Subcutaneous abdominal adipose tissue (tissue), 5 donors: ENCODE data around the gene NOP16.
A peak's percentile ranks its signal among the peaks of the same experiment; 100 is the strongest.

ENCODE experiments used
- H3K27ac ChIP-seq: one replicate; pipeline ENCODE4 v1.7.0; 2013; ENCODE audit warnings: low read depth, mild to moderate bottlenecking, inconsistent platforms, low read length, moderate library complexity
- H3K27me3 ChIP-seq, 5 donors: one replicate each; pipeline ENCODE4 v1.7.0; 2013; ENCODE audit warnings: low read length in 5 of 5, inconsistent platforms in 1 of 5; ENCODE audit not compliant: control insufficient read depth in 5 of 5, insufficient read depth in 4 of 5
- H3K36me3 ChIP-seq, 5 donors: one replicate each; pipeline ENCODE4 v1.7.0; 2013; ENCODE audit warnings: low read length in 5 of 5; ENCODE audit not compliant: control insufficient read depth in 5 of 5, insufficient read depth in 5 of 5
- H3K4me1 ChIP-seq, 5 donors: one replicate each; pipeline ENCODE4 v1.7.0; 2013; ENCODE audit warnings: low read length in 5 of 5, mild to moderate bottlenecking in 3 of 5, moderate library complexity in 1 of 5; ENCODE audit not compliant: control insufficient read depth in 5 of 5, insufficient read depth in 5 of 5
- H3K4me3 ChIP-seq, 5 donors: one replicate each; pipeline ENCODE4 v1.7.0; 2013; ENCODE audit warnings: low read length in 5 of 5, low read depth in 1 of 5
- H3K9ac ChIP-seq, 5 donors: one replicate each; pipeline ENCODE4 v1.7.0; 2013; ENCODE audit warnings: low read length in 5 of 5, mild to moderate bottlenecking in 4 of 5, moderate library complexity in 3 of 5
- H3K9me3 ChIP-seq, 5 donors: one replicate each; pipeline ENCODE4 v1.7.0; 2013; ENCODE audit warnings: low read length in 5 of 5; ENCODE audit not compliant: control insufficient read depth in 5 of 5
- donor health status: healthy.
- donor health status: healthy.
- donor health status: healthy.
- donor health status: healthy.
- donor health status: healthy.

Gene NOP16

DNA sequence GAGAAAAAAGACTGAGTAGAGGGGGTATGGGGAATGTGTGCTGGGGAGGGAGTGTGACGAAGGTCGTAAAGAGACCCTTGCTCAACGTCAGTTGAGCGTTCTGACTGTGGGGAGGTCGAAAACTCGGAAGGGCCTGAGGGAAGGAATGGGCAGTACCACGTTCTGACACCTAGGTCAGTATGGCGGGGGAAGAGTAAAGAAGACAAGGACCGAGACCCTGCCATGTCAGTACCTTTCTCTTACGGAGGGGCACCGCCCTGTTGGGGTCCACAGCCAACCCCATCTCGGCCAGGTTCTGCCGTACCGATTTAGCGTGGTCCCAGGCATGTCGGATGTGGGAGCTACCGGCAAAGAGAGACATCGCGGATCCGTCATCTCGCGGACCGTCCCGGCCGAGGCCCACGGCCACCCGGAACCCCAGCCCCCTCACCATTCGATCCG is 375 bp downstream of the NOP16 start:
- peak overlapping the region; percentile 94 for H3K27ac ChIP-seq
- peak overlapping the region; percentile 82 to 96 (median 89) for H3K9ac ChIP-seq
- H3K4me1 ChIP-seq = peaks cover 1 to 30% (median 21%) of the 10 kb centered on the region in 5 donors
- H3K27me3 ChIP-seq = no peaks in the 10 kb centered on the region
- H3K9me3 ChIP-seq = no peaks in the 10 kb centered on the region
- peaks cover 2 to 51% (median 45%) of the 10 kb centered on the region in 5 donors for H3K36me3 ChIP-seq
- H3K4me3 ChIP-seq = peak overlapping the region; percentile 84 to 96 (median 93)

DNA sequence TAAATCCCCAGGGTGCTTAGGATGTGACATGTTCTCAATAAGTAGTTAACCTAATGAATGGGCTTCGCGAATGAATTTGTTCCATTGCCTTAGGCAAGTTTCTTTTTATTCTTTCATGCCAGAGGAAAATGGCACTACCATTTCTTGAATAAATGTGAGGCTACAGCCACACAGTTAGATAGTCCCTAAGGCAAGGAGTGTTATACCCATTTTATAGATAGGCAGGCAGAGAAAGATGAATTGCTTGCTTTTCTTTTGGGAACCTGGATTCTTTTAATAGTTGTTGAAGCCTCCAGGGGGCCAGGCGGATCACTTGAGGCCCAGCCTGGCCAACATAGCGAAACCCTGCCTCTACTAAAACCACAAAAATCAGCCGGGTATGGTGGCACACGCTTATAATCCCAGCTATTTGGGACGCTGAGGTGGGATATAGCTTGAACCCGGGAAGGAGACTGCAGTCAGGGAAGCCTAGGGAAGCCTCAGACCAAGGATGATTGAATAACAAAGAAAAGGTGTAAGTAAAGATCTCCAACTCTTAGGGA is 943 bp downstream of the NOP16 start:
- H3K27me3 ChIP-seq = no peaks in the 10 kb centered on the region
- H3K4me3 ChIP-seq = peak overlapping the region; percentile 84 to 96 (median 93)
- no peak overlapping the region for H3K27ac ChIP-seq
- H3K36me3 ChIP-seq = peaks cover 2 to 51% (median 43%) of the 10 kb centered on the region in 5 donors
- peaks cover 1 to 30% (median 21%) of the 10 kb centered on the region in 5 donors for H3K4me1 ChIP-seq
- peak overlapping the region; percentile 82 to 96 (median 89) for H3K9ac ChIP-seq
- H3K9me3 ChIP-seq = no peaks in the 10 kb centered on the region

DNA sequence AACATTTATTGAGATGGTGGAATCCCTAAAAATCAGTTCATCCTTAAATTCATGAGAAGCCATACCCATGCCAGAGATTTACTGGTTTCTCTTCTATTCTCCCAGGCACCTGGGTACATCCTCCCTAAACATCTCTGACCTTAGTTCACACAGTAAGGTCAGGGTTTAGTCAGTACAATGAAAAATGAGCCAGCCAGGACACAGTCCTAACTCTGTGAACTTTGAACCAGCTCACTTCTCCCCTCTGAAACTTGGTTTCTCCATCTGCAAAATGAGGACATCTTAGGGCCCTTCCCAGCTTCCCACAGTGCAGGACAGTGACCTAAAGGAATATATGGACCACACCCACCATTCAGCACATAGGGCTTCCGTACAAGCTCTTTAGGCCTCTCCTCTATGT is 1.9 kb downstream of the NOP16 start:
- H3K4me1 ChIP-seq = peaks cover 5 to 40% (median 27%) of the 10 kb centered on the region in 5 donors
- peaks cover 2 to 48% (median 39%) of the 10 kb centered on the region in 5 donors for H3K36me3 ChIP-seq
- no peak overlapping the region for H3K27ac ChIP-seq
- H3K4me3 ChIP-seq = no peak overlapping the region
- no peaks in the 10 kb centered on the region for H3K27me3 ChIP-seq
- H3K9me3 ChIP-seq = no peaks in the 10 kb centered on the region
- no peak overlapping the region for H3K9ac ChIP-seq

GRCh38 chr5:176384991-176385390 is 3.4 kb downstream of the NOP16 start:
- Histone ChIP-seq H3K27me3 (no peaks in the 10 kb centered on the region), H3K27ac (no peak overlapping the region), H3K4me1 (peaks cover 5 to 46% (median 34%) of the 10 kb centered on the region in 5 donors), H3K4me3 (no peak overlapping the region), H3K9me3 (no peaks in the 10 kb centered on the region), H3K9ac (peak overlapping the region in 1 of 5 donors; percentile 14), H3K36me3 (peaks cover 2 to 38% (median 34%) of the 10 kb centered on the region in 5 donors)

DNA sequence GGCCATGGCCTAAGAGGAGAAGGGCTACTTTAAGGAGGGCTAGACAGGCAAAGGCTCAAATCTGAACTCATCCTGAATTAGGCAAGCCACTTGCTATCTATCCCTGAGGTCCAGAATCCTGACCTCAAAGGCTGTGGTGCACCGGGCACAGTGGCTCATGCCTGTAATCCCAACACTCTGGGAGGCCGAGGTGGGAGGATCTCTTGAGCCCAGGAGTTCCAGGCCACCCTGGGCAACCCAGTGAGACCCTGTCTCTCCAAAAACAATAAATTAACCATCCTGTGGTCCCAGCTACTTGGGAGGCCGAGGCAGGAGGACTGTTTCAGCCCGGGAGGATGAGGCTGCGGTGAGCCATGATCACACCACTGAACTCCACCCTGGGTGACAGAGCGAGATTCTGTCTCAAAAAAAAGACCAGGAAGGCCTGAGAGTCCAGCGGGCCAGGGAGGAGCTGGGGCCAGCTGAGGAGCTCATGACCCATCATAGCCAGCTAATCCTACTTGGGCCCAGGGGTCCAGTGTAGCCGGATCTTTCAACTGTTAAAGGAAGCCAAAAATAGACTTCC is 4.0 kb downstream of the NOP16 start:
- H3K27ac ChIP-seq = no peak overlapping the region
- peaks cover 2 to 38% (median 34%) of the 10 kb centered on the region in 5 donors for H3K36me3 ChIP-seq
- no peaks in the 10 kb centered on the region for H3K9me3 ChIP-seq
- H3K9ac ChIP-seq = peak overlapping the region in 1 of 5 donors; percentile 14
- H3K4me3 ChIP-seq = no peak overlapping the region
- no peaks in the 10 kb centered on the region for H3K27me3 ChIP-seq
- peaks cover 5 to 42% (median 31%) of the 10 kb centered on the region in 5 donors for H3K4me1 ChIP-seq

DNA sequence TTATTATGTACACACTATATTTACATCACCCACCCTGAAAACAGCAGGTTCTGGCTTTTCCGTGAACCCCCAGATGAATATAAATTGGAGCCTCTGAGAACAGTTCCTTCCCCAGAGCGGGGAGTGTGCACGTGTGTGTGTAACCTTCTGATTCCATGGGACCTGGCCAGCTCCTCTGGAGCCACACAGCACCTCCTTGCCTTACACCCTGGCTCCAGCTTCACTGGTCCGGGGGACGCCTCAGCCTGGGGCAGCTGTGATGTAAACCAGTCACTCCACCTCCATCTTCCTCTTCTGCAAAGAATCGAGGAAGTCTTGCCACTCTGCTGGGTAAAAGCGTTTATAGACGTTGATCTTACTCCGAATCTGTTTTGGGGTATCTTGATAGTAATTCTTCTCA is 4.4 kb downstream of the NOP16 start:
- no peaks in the 10 kb centered on the region for H3K27me3 ChIP-seq
- peaks cover 2 to 38% (median 34%) of the 10 kb centered on the region in 5 donors for H3K36me3 ChIP-seq
- no peak overlapping the region for H3K4me3 ChIP-seq
- H3K9me3 ChIP-seq = no peaks in the 10 kb centered on the region
- H3K4me1 ChIP-seq = peaks cover 5 to 37% (median 27%) of the 10 kb centered on the region in 5 donors
- H3K27ac ChIP-seq = no peak overlapping the region
- no peak overlapping the region for H3K9ac ChIP-seq

DNA sequence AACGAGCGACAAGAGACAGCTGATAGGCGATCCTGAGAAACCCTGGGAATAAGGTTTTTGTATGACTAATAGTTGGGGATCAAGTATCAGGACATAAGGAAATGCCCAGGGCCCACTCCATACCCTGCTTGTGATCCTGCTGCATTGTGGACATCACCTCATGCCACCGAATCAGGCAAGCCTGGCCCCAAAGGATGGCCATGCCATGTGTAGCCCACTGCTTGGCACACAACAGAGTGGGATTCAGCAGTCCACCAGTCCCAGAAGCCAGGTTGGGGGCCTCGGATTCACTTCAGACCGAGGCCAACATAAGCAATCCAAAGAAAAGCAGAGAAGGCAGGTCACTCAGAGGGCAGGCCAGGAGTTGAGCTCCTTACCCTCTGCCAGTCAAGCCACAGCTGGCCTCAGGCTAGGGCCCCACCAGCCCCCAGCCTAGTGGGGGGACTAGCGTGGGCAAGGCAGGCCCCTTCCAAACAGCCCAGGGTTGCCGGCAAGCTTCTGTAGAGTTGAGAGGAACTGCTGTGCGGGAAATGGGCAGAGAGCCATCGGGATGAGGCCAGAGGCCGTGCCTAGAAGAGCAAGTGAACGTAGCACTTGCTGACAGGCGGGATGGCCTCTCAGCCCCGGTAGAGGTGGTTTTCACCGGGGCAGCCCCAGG is 5.0 kb downstream of the NOP16 start:
- Histone ChIP-seq H3K9me3 (no peaks in the 10 kb centered on the region), H3K36me3 (peaks cover 2 to 38% (median 34%) of the 10 kb centered on the region in 5 donors), H3K9ac (no peak overlapping the region), H3K27me3 (no peaks in the 10 kb centered on the region), H3K27ac (no peak overlapping the region), H3K4me3 (no peak overlapping the region), H3K4me1 (peaks cover 3 to 37% (median 26%) of the 10 kb centered on the region in 5 donors)

DNA sequence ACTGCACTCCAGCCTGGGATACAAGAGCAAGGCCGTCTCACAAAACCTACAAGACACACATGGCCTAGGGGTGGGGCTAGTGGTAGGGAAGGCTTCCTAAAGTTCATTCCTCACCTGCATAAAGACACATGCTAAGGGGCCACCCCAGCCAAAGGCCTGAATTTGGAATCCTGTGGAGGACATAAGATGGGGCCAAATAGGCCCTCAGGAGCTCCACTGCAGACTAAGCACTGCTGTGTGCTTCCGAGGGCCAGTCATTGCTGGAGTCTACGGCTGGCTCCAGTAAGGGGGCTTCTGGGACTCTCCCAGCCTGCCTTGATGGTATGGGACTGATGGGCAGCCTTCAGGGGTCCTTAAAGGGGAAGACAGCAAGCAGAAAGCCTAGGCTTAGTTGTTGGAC is 5.7 kb downstream of the NOP16 start:
- peaks cover 3 to 31% (median 20%) of the 10 kb centered on the region in 5 donors for H3K4me1 ChIP-seq
- no peaks in the 10 kb centered on the region for H3K27me3 ChIP-seq
- H3K9ac ChIP-seq = no peak overlapping the region
- peaks cover 2 to 38% (median 34%) of the 10 kb centered on the region in 5 donors for H3K36me3 ChIP-seq
- H3K9me3 ChIP-seq = no peaks in the 10 kb centered on the region
- no peak overlapping the region for H3K4me3 ChIP-seq
- no peak overlapping the region for H3K27ac ChIP-seq

DNA sequence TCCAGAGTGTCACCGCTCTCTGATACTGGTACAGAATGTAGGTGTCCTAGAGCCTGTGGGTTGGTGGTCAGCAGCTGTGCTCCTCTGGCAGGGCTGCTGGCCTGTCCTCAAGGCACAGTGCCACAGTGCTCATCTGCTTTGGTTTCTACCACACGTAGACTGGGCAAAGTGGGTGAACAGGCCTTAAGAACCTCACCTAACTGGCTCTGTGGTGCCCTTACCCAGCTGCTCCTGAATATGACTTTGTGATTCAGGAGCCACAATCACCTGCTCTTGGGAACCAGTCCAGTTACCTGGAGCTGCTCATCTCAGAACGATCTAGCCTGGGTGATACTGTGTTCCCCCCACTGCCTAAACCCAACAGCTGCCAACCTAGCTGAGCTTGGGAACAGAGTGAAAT is 6.4 kb downstream of the NOP16 start:
- Histone ChIP-seq H3K27me3 (no peaks in the 10 kb centered on the region), H3K36me3 (peaks cover 2 to 38% (median 34%) of the 10 kb centered on the region in 5 donors), H3K4me1 (peaks cover 3 to 24% (median 13%) of the 10 kb centered on the region in 5 donors), H3K9me3 (no peaks in the 10 kb centered on the region), H3K4me3 (no peak overlapping the region), H3K9ac (no peak overlapping the region), H3K27ac (no peak overlapping the region)

DNA sequence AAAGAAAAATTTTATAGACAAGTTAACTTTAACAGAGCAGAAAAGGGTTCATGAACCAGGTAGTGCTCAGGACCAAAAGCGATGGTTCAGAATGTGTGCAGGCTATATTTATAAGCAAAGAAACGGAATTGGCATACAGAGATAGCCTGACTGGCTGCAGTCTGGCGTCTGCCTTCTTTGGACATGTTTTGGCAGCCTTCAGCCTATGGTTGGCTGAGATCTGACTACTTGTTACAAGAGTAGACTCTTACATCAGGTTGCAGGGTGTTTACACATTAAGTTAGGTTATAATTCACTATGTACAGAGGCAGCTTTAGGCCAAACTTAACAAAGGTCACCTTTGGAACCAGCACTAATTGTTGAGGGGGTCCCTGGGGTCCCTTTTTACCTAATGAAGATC is 7.0 kb downstream of the NOP16 start:
- H3K36me3 ChIP-seq = peaks cover 2 to 38% (median 34%) of the 10 kb centered on the region in 5 donors
- H3K9me3 ChIP-seq = no peaks in the 10 kb centered on the region

More for the DNA sequence above, 7.0 kb downstream of the NOP16 start:
- Histone ChIP-seq H3K9ac (no peak overlapping the region), H3K4me3 (peak overlapping the region in 1 of 5 donors; percentile 26), H3K4me1 (peaks cover 3 to 19% (median 12%) of the 10 kb centered on the region in 5 donors), H3K27ac (no peak overlapping the region), H3K27me3 (no peaks in the 10 kb centered on the region)
